ENCODE measurements around the gene SELENOO.
"Not testable (repeated sequence)": the region's sequence is repeated elsewhere in the genome, so short reads cannot be mapped to it uniquely, and the experiment has no call there.

The SELENOO gene, protein sequence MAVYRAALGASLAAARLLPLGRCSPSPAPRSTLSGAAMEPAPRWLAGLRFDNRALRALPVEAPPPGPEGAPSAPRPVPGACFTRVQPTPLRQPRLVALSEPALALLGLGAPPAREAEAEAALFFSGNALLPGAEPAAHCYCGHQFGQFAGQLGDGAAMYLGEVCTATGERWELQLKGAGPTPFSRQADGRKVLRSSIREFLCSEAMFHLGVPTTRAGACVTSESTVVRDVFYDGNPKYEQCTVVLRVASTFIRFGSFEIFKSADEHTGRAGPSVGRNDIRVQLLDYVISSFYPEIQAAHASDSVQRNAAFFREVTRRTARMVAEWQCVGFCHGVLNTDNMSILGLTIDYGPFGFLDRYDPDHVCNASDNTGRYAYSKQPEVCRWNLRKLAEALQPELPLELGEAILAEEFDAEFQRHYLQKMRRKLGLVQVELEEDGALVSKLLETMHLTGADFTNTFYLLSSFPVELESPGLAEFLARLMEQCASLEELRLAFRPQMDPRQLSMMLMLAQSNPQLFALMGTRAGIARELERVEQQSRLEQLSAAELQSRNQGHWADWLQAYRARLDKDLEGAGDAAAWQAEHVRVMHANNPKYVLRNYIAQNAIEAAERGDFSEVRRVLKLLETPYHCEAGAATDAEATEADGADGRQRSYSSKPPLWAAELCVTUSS

DNA sequence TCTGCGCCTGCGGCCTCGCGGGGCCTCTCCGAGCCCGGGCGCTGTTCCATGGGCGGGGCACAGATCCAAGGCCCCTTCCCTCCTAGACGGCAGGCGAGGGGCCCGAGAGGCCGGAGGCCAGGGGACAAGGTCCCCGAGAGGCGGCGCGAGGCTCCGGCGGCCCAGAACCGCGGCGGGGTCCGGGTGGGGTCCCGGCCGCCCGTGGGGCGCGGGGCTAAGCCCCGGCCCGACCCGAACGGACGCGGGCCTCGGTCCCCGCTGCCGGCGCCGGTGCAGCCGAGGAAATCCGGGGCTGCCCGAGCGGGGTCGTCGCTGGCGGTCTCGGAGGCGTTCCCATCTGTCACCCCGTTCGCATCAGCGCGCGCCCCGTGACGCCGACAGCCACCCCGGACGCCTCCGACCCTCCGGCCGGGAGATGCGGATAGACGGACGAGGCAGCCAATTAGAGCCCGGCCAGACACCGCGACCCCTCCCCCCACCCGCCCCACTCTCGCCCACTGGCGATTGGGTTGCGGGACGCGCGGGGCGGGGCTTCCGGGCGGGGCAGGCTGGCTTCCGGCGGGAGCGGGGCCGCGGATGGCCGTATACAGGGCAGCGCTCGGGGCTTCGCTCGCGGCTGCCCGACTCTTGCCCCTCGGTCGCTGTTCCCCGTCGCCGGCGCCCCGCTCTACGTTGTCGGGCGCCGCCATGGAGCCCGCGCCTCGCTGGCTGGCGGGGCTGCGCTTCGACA, at the start of gene SELENOO:
Gene SELENOO, plus strand, starts transcription at position 551 of the 730 bp plus-strand sequence. Its CDS starts 26 bp downstream, at position 577.
- DNase-seq: peak; percentile 89

DNA sequence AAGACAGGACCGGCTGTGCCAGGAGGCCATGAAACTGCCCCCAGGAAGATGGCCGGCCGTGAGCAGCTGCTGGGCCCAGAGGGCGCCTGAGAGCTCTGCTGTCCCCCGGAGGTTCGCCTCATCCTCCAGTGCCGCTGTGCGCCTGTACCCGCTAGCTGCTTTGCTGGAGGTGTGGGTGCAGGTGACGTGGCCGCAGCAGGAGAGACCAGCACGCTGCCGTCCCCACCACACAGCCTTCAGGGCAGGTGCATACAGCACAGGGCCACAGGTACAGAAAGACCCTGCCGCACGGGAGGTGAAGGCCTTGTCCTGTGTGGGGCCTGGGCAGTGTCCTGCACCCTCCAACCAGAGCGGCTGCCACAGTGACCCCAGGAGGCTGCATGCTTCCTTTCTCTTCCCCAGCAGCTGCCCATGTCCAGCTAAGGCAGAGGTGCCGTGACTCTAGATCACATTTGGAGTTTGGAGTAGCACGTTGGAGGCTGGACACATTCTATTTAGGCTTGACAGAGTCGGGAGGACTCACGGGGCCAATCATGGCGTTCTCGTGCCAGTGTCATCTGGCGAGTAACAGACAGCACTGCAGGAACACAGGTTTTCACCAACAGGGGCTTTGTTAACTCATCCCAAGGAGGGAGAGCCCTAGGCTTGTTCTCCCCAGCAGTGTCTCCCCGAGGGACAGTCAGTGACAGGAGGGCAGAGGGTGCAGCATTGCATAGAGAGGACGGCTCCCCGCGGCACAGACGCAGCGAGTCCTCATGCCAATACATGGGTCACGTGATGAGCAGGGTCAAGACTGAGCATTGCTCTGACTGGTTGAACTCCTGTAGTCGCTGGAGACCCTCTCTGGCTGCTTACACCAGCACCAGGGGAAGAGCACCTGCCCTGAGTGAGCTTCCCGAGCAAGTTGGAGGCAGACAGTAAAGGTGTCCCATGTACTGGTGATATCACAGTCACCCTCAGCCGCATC, 49.0 kb upstream of the SELENOO start:
- no peak for DNase-seq

DNA sequence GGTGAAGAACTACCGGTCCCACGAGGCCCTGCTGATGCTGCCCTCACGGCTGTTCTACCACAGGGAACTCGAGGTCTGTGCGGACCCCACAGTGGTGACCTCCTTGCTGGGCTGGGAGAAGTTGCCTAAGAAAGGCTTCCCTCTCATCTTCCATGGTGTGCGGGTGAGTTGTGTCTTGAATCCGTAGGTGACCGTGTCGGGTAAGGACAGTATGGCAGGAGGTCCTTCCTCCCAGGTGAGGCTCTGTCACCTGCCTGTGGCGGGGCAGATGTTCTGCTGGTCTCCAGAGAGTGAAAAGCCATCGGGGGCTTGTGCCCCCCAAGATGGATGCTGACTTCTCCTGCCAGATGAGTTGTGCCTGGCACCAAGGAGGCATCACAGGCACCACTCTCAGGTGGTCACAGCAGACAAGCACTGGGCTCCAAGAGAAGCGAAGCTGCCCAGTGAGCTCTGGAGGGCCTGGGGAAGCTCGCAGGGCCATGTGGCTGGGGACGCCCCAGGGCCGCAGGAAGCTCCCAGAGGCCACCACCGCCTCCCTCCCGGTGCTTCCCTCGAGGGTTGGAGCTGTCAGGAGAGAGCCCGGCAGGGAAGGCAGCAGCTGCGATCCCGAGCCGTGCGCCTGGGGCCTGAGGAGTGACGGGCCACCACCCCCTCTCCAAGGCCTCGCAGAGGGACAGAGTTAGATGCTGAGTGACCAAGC, 47.6 kb upstream of the SELENOO start:
- no peak for DNase-seq

DNA sequence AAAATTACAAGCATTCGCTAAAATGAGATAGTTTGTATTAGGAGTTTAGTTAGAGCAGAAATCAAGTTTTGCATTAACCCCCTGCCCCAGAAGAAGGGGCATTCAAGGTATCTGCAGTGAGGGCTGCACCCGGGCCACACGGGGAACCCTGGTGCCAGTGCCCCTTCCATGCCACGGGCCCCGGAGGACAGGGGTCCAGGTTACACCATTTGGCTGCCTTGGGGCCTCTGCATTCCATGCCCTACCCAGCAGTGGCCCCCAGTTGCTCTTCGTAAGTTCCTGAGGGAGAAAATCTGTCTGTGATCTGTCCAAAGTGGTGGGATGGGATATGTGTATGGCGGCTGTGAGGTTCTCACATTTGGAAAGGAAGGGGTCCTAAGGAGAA, 47.1 kb upstream of the SELENOO start:
- no peak for DNase-seq

DNA sequence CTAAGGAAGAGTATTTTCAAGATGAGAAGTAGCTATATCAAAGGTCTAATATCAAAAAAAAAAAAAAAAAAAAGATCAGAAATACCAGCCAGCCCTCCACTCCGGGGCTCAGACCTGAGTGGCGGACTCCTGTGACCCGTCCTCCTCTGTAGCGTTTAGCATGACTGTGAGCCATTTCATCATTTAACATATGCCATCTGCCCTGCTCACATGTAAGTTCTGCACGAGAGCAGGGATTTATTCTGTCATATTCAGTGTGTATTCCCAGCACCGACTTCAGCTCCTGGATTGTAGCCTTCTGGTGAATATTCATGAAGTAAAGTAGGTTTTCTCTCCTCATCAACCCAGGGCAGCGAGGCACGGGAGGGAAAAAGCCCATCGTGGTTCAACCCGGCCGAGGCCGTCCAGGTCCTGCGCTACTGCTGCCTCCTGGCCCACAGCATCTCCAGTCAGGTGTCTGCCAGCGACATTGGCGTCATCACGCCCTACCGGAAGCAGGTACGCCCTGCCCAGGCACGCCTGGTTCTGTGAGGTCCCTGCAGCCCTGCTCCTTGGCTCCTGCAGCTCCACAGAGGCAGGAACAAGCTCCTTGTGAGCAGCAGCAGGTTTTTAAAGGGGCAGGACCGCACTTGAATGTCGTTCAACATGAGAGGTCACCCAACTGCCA, 43.0 kb upstream of the SELENOO start:
- DNase-seq: no peak

GRCh38 chr22:50160947-50161346, 39.9 kb upstream of the SELENOO start:
- DNase-seq: no peak

GRCh38 chr22:50161508-50162390, 39.1 kb upstream of the SELENOO start:
- no peak for DNase-seq

GRCh38 chr22:50162391-50162956, 38.3 kb upstream of the SELENOO start:
- no peak for DNase-seq

- DNase-seq: no peak
Observed at GRCh38 chr22:50165436-50166123, 35.2 kb upstream of the SELENOO start.

DNA sequence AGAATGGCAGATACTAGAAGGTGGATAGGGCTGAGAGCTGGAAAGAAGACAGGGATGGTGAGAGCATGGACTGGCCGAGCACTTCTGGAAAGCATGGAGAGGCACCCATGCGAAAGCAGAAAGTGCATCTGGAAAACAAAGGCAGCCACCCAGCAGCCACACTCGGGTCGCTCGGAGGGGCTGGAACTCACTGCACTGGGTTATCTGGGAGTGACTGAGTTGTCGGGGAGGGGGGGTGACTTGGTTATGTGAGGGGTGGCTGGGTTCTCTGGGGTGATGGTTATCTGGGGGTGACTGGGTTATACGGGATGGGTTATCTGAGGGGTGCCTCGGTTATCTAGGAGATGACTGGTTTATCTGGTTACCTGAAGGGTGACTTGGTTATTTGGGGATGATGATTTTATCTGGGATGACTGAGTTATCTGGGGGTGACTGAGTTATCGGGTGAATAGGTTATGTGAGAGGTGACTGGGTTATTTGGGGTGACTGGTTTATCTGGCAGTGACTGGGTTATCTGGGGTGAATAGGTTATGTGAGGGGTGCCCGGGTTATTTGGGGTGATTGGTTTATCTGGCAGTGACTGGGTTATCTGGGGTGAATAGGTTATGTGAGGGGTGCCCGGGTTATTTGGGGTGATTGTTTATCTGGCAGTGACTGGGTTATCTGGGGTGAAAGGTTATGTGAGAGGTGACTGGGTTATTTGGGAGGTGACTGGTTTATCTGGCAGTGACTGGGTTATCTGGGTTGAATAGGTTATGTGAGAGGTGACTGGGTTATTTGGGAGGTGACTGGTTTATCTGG, 32.9 kb upstream of the SELENOO start:
- no peak for DNase-seq

GRCh38 chr22:50168490-50169180, 32.2 kb upstream of the SELENOO start:
- DNase-seq: not testable (repeated sequence)

GRCh38 chr22:50169181-50169759, 31.5 kb upstream of the SELENOO start:
- no peak for DNase-seq

DNA sequence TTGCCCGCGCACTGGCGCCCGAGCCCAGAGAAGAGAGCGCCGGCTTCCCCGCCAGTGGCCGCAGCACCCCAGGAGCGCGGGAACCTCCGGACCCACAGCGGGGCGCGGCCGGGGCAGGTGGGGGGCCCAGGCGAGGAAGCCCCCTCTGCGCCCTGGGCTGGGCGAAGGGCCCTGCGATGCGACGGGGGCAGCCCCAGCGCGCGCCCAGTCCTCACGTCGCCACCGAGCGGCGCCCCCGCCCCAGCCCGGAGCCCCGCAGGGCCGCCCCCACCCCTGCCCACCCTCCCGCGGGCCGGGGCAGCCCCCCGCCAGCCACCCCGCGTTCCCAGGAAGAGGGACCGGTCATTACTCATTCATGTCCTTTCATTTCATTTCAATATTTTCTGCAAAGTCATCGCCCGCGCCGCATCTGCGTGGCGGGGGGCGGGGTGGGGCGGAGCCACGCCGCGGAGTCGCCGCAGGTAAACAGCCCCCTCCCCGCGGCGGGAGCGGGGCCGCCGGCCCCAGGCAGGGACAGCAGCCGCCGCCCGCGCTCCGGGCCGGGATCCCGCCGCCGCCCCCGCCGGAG, 31.0 kb upstream of the SELENOO start:
- DNase-seq: no peak

DNA sequence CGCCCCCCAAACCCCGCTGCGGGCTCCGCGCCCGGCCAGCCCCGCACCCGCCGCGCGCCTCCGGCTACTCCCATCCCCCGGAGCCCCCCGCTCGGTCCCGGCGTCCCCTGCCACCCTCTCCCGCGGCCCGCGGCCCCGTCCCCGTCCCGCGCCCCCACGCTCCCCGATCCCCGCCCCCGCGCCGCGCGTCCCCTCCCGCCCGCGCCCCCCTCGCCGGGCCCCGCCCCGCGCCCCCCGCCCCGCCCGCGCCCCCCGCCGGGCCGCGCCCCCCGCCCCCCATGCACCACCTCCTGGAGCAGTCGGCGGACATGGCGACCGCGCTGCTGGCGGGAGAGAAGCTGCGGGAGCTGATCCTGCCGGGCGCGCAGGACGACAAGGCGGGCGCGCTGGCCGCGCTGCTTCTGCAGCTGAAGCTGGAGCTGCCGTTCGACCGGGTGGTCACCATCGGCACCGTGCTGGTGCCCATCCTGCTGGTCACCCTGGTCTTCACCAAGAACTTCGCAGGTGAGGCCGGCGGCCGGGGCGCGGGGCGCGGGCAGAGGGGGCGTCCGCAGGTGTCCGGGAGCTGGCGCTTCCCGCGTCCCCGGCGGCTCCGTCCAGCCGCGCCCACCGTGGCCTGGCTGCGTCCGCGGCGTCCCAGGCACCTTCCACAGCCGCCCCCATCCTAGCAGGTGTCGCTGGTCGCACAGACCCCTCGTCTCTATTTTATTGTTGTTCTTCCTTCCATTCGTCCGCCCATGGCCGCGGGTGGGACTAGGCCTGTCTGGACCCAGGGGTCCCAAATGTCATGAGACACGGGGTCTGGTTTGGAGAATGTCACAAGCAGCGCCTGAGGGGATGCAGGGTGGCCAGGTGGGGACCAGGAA, 30.1 kb upstream of the SELENOO start, which contains the start of gene PANX2:
Gene PANX2, plus strand, starts transcription at position 279 of the 866 bp plus-strand sequence. Its CDS starts 0 bp downstream, at position 279.
- DNase-seq: peak; percentile 15

DNA sequence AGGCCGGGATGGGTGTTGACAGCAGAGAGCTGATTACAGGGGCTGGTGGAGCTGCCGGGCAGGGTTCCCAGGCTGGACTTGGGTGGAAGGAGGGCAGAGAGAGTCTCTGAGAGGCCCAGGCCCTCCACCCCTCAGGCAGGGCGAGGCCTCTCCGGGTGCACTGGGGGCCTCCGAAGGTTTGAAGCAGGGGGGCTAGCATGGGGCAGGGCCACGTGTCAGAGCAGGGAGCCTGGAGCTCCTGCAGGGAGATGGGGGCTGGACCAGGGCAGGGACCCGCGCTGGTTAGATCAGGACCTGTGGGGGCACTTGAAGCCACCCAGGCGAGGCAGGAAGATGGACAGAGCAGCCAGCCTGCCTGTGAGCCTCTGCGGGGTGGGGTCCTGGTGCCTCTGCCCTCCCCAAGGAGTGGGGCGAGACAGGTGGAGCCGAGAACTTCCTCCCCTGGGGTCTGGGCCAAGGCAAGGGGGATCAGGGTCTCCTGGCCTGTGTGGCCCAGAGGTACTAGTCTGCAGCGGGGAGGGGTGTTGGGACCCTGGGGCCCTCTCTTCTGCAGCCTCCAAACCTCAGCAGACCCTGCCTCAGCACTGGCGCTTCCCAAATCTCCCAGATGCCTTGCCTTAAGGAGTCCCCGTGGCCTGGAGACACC, 29.4 kb upstream of the SELENOO start:
- no peak for DNase-seq

Data from midbrain (tissue), 1 donor.